HepG2 (cell line): ENCODE measurements around the gene PDE3A.
"Not testable (repeated sequence)": the region's sequence is repeated elsewhere in the genome, so short reads cannot be mapped to it uniquely, and the experiment has no call there.

ENCODE experiments used
- MZF1 ChIP-seq: sonication (generic); formaldehyde crosslinking; IDR thresholded peaks from 2 replicates; pipeline ENCODE4 v1.8.1; 2023; ENCODE audit warnings: mild to moderate bottlenecking, missing genetic modification reagents, borderline replicate concordance
- USF2 ChIP-seq, 2 experiments: sonication (generic) in 1 of 2; formaldehyde crosslinking in 1 of 2; IDR thresholded peaks; 2 replicates each; pipeline versions ENCODE4 v1.5.1 to v1.6.1; 2011 to 2020; ENCODE audit warnings: borderline replicate concordance in 1 of 2, low read depth in 1 of 2, low read length in 1 of 2, mild to moderate bottlenecking in 1 of 2, missing genetic modification reagents in 1 of 2, moderate library complexity in 1 of 2

- TF ChIP-seq USF2 (IDR thresholded peaks at IDR 0.05; ENCODE audit: low read depth, low read length); USF2 (CRISPR knock-in tag; IDR thresholded peaks at IDR 0.05; ENCODE audit: borderline replicate concordance); MZF1 (CRISPR knock-in tag): not testable (repeated sequence)
Measured at GRCh38 chr12:20384836-20385235, 16.5 kb downstream of the PDE3A start.
